ENCODE data around the gene TBC1D12.
"Not testable (repeated sequence)": the region's sequence is repeated elsewhere in the genome, so short reads cannot be mapped to it uniquely, and the experiment has no call there.

TBC1D12 gene

DNA sequence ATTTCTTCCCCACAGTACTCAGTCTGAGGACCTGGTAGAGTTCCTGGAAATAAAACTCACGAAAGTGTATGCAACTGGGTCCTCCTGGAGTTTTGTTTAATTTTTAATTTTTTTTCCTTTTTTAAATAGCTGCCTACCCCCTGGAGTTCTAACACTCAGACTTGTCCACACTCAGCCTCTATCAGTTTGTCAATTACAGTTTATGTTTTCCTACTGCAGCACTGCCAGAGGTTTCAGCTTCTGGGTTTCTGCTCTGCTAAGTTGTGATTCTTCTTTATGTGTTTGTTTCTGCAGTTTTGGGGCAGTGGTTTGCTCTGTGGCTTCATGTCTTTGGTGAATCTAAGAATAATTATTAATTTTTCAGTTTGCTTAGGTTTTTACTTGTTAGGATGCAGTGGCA is 59.2 kb downstream of the TBC1D12 start:
- no peak for DNase-seq

GRCh38 chr10:94462130-94462529 is 59.8 kb downstream of the TBC1D12 start:
- no peak for DNase-seq

DNA sequence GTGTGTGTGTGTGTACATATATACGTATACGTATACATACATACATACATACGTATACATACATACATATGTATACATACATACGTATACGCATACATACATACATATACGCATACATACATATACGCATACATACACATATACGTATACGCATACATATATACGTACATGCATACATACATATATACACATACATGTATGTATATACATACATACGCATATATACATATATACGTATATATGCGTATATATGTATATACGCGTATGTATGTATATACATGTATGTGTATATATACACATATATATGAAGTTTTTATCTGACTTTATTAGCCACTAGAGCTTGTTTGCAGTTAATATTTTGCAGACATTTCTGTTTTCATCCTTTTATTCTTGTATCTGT is 63.3 kb downstream of the TBC1D12 start:
- no peak for DNase-seq

DNA sequence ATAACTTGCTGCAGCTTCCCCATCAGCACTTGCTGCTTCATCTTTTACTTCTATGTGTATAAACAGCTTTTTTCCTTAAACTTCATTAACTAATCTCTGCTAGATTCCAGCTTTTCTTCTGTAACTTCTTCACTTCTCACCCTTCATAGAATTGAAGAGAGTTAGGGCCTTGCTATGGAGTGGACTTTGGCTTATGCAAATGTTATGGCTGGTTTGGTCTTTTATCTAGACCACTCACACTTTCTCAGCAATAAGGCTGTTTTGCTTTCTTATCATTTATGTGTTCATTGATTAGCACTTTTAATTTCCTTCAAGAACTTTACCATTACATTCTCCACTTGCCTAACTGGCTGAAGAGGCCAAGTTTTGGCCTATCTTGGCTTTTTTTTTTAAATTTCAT is 79.1 kb downstream of the TBC1D12 start:
- DNase-seq: no peak

- DNase-seq: no peak
Observed at GRCh38 chr10:94483970-94484369, 81.6 kb downstream of the TBC1D12 start.

DNA sequence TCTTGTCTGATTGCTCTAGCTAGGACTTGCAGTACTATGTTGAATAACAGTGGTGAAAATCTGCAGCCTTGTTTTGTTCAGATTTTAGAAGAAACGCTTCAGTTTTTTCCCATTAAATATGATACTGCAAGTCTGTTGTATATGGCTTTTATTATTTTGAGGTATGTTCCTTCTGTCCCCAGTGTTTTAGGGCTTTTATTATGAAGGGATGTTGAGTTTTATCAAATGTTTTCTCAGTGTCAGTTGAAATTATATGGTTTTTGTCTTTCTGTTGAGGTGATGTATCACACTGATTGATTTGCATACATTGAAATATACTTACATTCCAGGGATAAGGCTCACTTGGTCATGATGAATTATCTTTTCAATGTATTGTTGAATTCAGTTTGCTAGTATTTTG is 82.8 kb downstream of the TBC1D12 start:
- DNase-seq: no peak

- no peak for DNase-seq
Observed at GRCh38 chr10:94487575-94487974, 85.2 kb downstream of the TBC1D12 start.

- DNase-seq: no peak
Observed at GRCh38 chr10:94489107-94489506, 86.8 kb downstream of the TBC1D12 start.

- no peak for DNase-seq
Observed at GRCh38 chr10:94489976-94490788, 87.8 kb downstream of the TBC1D12 start.

GRCh38 chr10:94490789-94491039 is 88.4 kb downstream of the TBC1D12 start:
- no peak for DNase-seq

GRCh38 chr10:94493463-94493862 is 91.1 kb downstream of the TBC1D12 start:
- no peak for DNase-seq

DNA sequence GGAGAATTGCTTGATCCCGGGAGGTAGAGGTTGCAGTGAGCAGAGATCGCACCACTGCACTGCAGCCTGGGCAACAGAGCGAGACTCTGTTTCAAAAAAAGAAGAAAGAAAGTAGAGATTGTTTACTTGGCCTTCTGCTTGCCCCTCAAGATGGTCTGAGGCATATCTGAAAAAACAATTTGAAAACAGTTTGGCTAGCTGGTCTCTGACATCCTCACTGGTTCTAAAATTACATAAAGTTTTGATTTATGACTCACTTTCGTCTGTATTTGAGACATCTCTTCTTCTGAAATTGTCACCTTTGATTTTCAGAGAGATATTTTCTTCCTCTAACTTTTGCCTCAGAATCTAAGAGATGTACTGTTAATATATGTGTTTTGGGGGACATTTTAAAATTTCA is 93.7 kb downstream of the TBC1D12 start:
- DNase-seq: no peak

DNA sequence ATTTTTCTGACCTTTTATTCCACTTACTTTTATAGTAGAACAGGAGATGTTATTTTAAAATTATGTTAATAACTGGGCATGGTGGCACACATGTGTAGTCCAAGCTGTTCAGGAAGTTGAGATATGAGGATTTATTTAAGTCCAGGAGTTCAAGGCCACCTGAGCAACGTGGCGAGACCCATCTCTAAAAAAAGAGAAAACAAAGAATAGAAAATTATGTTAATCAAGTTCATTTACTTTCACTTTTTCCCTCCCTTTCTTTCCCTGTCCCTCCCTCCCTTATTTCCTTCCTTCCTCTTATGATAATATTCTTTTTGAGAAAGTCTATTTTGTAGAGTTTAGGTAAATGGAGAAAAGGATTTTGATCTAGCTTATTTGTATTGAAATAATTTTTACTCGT is 94.3 kb downstream of the TBC1D12 start:
- no peak for DNase-seq

GRCh38 chr10:94500063-94500462 is 97.7 kb downstream of the TBC1D12 start:
- no peak for DNase-seq

DNA sequence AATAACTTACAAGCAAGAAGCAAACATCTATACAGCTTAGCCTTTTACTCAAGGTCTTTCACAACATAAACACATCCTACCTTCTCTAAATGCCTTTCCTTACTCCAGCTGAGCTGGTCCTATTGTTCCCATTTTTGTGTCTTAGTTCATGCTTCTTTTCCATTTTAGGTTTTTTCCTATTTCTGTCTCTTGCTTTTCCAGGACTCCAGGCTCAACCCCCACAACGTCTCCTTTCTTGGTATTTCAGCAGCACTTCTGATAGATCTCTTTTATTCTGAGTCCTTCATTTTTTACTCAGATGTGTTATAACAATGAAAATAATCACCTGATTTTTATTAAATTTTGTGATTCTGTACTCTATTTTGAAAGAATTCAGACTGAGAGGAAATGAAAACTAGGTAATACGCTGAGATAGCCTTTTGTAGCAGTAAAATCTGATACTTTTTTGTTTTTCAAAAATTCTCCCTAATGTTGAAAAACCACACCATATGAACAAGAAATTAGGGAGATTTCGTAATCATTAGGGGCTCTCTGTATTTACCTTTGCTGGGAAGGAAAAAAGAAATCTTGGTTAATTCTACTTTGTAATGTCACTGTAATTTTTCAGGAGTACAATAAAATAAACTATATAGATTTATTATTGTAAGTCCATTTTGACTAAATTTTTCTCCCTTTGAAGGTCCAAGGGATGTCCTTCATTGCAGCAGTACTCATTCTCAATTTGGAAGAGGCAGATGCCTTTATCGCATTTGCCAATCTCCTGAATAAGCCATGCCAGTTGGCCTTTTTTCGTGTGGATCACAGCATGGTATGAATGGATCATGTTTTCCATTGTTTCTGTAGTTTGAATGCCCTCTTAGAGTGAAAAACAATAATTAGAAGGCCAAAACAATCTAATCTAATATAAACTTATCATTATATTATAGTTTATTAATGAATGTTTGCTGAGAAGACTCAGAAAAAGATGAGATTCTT is 119.2 kb downstream of the TBC1D12 start:
- no peak for DNase-seq

- no peak for DNase-seq
Observed at GRCh38 chr10:94524146-94524545, 121.8 kb downstream of the TBC1D12 start.

- DNase-seq: no peak
Observed at GRCh38 chr10:94524711-94525110, 122.4 kb downstream of the TBC1D12 start.

- DNase-seq: not testable (repeated sequence)
Observed at GRCh38 chr10:94531550-94531949, 129.2 kb downstream of the TBC1D12 start.

DNA sequence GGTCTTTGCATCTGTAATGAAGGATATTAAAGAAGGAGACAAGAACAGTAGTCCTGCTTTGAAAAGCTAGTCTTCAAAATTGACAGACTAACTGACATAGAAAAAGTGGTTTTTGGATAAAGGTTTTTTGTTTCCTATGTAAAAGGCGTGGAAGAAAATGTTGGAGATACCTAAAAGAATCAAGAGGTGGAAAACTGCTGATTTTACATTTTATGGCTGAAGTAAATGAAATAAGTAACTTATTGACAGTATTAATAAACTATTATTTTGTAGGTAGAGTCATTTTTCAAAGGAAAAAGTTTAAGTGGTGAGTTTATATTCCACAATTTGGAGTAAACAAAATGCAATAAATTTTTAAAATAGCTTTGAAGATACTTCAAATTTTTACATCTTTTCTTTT is 130.7 kb downstream of the TBC1D12 start:
- no peak for DNase-seq

DNA sequence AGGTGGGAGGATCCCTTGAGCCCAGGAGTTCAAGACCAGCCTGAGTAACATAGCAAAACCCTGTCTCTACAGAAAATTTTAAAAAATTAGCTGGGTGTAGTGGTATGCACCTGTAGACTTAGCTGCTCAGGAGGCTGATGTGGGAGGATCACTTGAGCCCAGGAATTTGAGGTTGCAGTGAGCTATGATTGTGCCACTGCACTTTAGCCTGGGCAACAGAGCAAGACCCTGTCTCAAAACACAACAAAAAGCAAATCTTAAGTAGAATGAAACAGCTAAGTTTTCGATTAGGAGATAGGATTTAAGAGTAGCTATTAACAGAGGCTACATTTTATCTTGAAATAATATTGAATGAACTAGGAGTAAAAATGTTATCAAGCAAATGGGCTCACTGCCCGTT is 139.9 kb downstream of the TBC1D12 start:
- not testable (repeated sequence) for DNase-seq

DNA sequence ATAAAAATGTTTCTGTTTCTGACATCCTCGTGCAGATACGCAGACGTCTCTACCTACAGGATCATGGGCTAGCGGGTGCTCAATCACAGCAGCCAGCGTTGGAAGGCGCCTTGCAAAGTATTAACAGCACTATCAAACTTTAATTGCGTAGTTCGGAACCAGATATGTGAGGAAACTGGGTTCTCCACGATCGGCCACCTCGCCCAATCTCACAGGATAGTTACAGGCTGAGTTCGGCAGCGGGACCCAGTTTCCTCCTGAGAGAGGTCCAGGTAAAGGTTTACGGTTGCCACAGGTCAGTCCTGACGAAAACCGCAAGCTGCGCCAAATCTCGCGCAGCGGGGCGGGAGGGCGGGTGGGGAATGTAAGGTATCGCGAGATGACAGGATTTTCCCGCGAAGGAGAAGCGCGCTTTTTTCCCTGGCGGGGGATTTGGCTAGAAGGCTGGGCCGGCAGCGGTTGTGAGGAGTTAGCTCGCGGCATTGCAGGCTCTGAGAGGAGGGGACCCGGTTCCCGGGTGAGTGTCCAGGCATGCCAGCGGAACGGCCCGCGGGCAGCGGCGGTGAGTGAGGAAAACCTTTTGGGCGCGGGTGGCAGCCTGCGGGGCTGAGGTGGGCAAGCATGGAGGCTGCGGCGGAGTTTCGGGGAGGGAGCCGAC is 143.2 kb downstream of the TBC1D12 start, which contains the start of gene HELLS:
Gene HELLS, plus strand, starts transcription at position 398 of the 658 bp plus-strand sequence. Its CDS starts 134 bp downstream, at position 532.
- peak; percentile 49 for DNase-seq

GRCh38 chr10:94546049-94546900 is 143.9 kb downstream of the TBC1D12 start:
- DNase-seq: no peak

DNA sequence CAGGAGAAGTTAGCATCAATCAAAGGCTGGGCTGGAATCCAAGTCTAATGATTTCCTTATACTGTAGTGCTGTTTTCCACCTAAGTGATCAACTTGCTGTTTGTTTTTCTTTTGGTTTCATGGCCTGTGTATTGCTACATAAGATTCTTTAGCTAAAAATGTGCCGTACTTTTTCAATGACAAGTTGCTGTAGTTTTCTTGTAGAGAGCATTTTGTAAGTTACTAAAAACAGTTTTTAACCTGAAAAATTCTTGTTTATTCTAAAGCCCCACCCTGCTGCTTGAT is 144.5 kb downstream of the TBC1D12 start:
- DNase-seq: no peak

All from NCI-H2081 treated with DMSO at 0.1 percent for 48 hours (cell line).